ENCODE results near the gene TTC21B. TPM values are rescaled to one million over a fixed set of nuclear protein-coding genes. Genes with fewer than 3 reads are reported as not detected.

TTC21B gene
- total RNA-seq, 1 experiment from 2014 or later: 20.8 TPM

DNA sequence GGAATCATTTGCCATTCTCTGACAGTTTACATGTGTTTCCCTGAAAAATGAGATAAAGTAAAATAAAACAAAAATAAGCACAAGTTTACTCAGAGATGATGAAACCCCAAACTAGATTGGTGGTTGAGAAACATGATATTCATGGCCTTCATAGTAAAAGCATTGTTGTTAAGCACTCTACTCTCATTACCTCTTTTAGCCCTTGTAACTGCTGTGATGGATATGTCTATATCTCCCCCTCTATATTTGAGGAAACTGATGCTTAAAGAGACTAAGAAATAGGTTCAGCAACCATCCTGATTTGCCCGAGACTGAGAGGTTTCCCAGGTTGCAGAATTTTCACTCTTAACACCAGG lies 125.7 kb downstream of the TTC21B start (continued):
- TF ChIP-seq ZNF281 (CRISPR knock-in tag; IDR thresholded peaks at IDR 0.05) (no peak), ETV6 (CRISPR knock-in tag; IDR thresholded peaks at IDR 0.05) (no peak), NFYB (CRISPR knock-in tag; conservative IDR thresholded peaks at IDR 0.05; ENCODE audit: low read depth) (no peak), E2F5 (CRISPR knock-in tag; IDR thresholded peaks at IDR 0.05) (no peak), ZNF219 (CRISPR knock-in tag; IDR thresholded peaks at IDR 0.05; ENCODE audit: borderline replicate concordance) (no peak)

GRCh38 chr2:165827016-165827920 lies 126.3 kb downstream of the TTC21B start:
- POLR2A ChIA-PET: no interaction called here
- TF ChIP-seq AFF4 (CRISPR knock-in tag; IDR thresholded peaks at IDR 0.05; ENCODE audit: borderline replicate concordance) (no peak), CTCF (IDR thresholded peaks at IDR 0.05) (no peak), NR1H2 (CRISPR knock-in tag; IDR thresholded peaks at IDR 0.05) (no peak), ERG (CRISPR knock-in tag; IDR thresholded peaks at IDR 0.05) (no peak), USF1 (CRISPR knock-in tag; IDR thresholded peaks at IDR 0.05) (no peak)
- H3K36me3 Mint-ChIP-seq: no peaks in the 10 kb centered on the region
- H3K4me1 Mint-ChIP-seq: no peaks in the 10 kb centered on the region
- no peaks in the 10 kb centered on the region for H3K9me3 Mint-ChIP-seq
- DNase-seq (ENCODE audit: low spot score) (no peak), ATAC-seq (no peak)
- CTCF ChIA-PET: no interaction called here
- no peak overlapping the region for H3K4me3 Mint-ChIP-seq
- no peaks in the 10 kb centered on the region for H3K27me3 Mint-ChIP-seq (ENCODE audit: low read depth)
- H3K27ac Mint-ChIP-seq: no peak overlapping the region

DNA sequence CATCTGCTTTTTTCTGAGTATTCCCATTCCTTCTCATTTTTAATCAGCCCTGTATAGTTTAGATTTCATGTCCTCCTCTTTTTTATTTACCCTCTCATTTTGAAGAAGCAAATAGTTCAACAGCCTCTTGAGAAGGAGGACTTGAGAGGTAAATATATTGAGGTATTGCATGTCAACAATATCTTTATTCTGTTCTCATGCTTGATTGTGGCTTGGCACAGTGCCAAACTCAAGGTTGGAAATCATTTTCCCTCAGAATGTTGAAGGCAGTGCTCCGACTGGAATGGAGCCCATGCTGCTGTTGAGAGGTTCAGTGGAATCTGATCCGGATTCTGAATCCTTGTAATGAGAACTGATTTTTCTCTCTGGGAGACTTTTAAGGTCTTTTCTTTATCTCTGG lies 128.5 kb downstream of the TTC21B start:
- H3K27me3 Mint-ChIP-seq (ENCODE audit: low read depth): no peaks in the 10 kb centered on the region
- no peaks in the 10 kb centered on the region for H3K9me3 Mint-ChIP-seq
- no peak for DNase-seq (ENCODE audit: low spot score)
- H3K36me3 Mint-ChIP-seq: no peaks in the 10 kb centered on the region
- no peak overlapping the region for H3K4me3 Mint-ChIP-seq
- no peak overlapping the region for H3K27ac Mint-ChIP-seq
- CTCF ChIA-PET: no interaction called here
- POLR2A ChIA-PET: no interaction called here
- no peak for ATAC-seq
- H3K4me1 Mint-ChIP-seq: peaks cover 9% of the 10 kb centered on the region
- TF ChIP-seq CREB1 (CRISPR knock-in tag; IDR thresholded peaks at IDR 0.05) (no peak), NFE2L1 (CRISPR knock-in tag; IDR thresholded peaks at IDR 0.05) (no peak)
- TF ChIP-seq, protein P1, sequence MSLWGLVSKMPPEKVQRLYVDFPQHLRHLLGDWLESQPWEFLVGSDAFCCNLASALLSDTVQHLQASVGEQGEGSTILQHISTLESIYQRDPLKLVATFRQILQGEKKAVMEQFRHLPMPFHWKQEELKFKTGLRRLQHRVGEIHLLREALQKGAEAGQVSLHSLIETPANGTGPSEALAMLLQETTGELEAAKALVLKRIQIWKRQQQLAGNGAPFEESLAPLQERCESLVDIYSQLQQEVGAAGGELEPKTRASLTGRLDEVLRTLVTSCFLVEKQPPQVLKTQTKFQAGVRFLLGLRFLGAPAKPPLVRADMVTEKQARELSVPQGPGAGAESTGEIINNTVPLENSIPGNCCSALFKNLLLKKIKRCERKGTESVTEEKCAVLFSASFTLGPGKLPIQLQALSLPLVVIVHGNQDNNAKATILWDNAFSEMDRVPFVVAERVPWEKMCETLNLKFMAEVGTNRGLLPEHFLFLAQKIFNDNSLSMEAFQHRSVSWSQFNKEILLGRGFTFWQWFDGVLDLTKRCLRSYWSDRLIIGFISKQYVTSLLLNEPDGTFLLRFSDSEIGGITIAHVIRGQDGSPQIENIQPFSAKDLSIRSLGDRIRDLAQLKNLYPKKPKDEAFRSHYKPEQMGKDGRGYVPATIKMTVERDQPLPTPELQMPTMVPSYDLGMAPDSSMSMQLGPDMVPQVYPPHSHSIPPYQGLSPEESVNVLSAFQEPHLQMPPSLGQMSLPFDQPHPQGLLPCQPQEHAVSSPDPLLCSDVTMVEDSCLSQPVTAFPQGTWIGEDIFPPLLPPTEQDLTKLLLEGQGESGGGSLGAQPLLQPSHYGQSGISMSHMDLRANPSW (CRISPR knock-in tag; conservative IDR thresholded peaks at IDR 0.05; ENCODE audit: low read depth): no peak
- TF ChIP-seq, protein P2, sequence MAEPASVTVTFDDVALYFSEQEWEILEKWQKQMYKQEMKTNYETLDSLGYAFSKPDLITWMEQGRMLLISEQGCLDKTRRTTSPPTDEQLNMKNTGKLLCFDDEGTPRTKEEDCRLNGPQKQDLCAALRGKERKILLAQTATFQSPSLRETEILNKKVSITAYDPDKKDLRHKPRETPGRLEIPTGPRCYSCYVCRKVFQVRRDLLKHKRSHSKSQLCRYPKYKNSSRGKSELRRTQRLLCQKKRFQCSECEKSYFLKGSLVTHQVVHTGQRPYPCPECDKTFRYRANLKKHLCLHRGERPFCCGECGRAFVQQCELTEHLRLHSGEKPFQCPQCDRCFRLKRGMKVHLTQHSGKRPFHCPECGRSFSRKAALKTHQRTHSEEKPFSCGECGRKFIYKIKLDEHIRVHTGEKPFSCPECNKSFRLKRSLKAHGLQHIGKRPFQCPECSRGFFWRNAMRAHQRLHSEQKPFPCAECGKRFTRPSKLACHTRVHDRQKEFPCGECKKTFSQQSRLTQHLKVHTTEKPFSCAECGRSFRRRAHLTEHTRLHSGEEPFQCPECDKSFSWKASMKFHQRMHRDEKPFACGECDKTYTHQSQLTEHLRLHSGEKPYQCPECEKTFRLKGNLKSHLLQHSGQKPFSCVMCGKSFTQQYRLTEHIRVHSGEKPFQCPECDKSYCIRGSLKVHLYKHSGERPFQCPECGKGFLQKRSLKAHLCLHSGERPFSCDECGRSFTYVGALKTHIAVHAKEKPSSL (CRISPR knock-in tag; conservative IDR thresholded peaks at IDR 0.05): no peak
